Vagina (tissue), 2 donors: ENCODE measurements around the gene HASPIN. TPM values are rescaled to one million over a fixed set of nuclear protein-coding genes. Genes with fewer than 3 reads are reported as not detected.

Experiments
- DNase-seq, 2 donors: peaks; one replicate each; pipeline ENCODE4 v3.0.0-alpha.2; 2017; ENCODE audit errors: extremely low spot score in 2 of 2
- H3K27ac ChIP-seq: fragments of 200-600 bp; sonication (generic); one replicate; pipeline ENCODE4 v1.5.1; 2019
- H3K27me3 ChIP-seq: fragments of 200-600 bp; sonication (generic); one replicate; pipeline ENCODE4 v1.5.1; 2019
- H3K36me3 ChIP-seq, 2 donors: fragments of 200-600 bp; sonication (generic); one replicate each; pipeline ENCODE4 v1.5.1; 2017 to 2019
- H3K4me1 ChIP-seq: fragments of 200-600 bp; sonication (generic); one replicate; pipeline ENCODE4 v1.5.1; 2019
- H3K4me3 ChIP-seq, 2 donors: fragments of 200-600 bp; sonication (generic); 1 replicate in 1 of 2; 2 replicates in 1 of 2; pipeline ENCODE4 v1.5.1; 2016 to 2019
- H3K9me3 ChIP-seq: fragments of 200-600 bp; sonication (generic); one replicate; pipeline ENCODE4 v1.5.1; 2019
- CTCF ChIP-seq, 3 experiments: fragments of 450-650 bp in 2 of 3; fragments of 200-600 bp in 1 of 3; sonication (generic) in 1 of 3; IDR thresholded peaks; one replicate each; pipeline ENCODE4 v1.5.1; 2017 to 2019; ENCODE audit warnings: antibody characterized with exemption in 3 of 3, mild to moderate bottlenecking in 2 of 3, moderate library complexity in 2 of 3
- POLR2A ChIP-seq, 2 donors: fragments of 450-650 bp; IDR thresholded peaks; one replicate each; pipeline ENCODE4 v1.6.1; 2017; ENCODE audit warnings: antibody characterized with exemption in 2 of 2, mild to moderate bottlenecking in 2 of 2, moderate library complexity in 2 of 2
- POLR2AphosphoS5 ChIP-seq, 2 donors: sonication (generic); formaldehyde crosslinking; IDR thresholded peaks; one replicate each; pipeline ENCODE4 v1.9.0; 2017; ENCODE audit warnings: antibody characterized with exemption in 2 of 2, mild to moderate bottlenecking in 2 of 2, low read depth in 1 of 2; ENCODE audit not compliant: insufficient read depth in 1 of 2
- intact Hi-C: fragments of 100-400 bp; cut with DNase I; formaldehyde crosslinking; loops from one replicate; pipeline ENCODE4 v1.15.1; 2023
- total RNA-seq: library from RNA; depleted of rRNA; stranded (reverse); fragments of >200 nt; gene quantifications from one replicate; pipeline ENCODE4 v1.2.3, GENCODE V29; 2016

HASPIN gene
- total RNA-seq, 1 donor from 2014 or later: 0.74 TPM

GRCh38 chr17:3773966-3774365, 50.3 kb downstream of the HASPIN start:
- no peaks in the 10 kb centered on the region for H3K27me3 ChIP-seq
- H3K36me3 ChIP-seq: no peaks in the 10 kb centered on the region
- H3K9me3 ChIP-seq: no peaks in the 10 kb centered on the region
- no peak for TF ChIP-seq CTCF (IDR thresholded peaks at IDR 0.05)
- TF ChIP-seq POLR2AphosphoS5 (IDR thresholded peaks at IDR 0.05; ENCODE audit: insufficient read depth in 1 of 2, low read depth in 1 of 2): no peak
- TF ChIP-seq POLR2A (IDR thresholded peaks at IDR 0.05): no peak
- intact Hi-C loops: no loop called here
- no peak overlapping the region for H3K27ac ChIP-seq
- H3K4me1 ChIP-seq: no peaks in the 10 kb centered on the region
- no peak overlapping the region for H3K4me3 ChIP-seq
- DNase-seq: no peak

Other genes starting within 250 kb of the HASPIN start
- gene ASPA, start 247.9 kb upstream of the HASPIN start, total RNA-seq: 2.2 TPM
- 3.2 TPM for gene TRPV3, start 166.1 kb upstream of the HASPIN start, total RNA-seq
- gene TRPV1, start 114.5 kb upstream of the HASPIN start, total RNA-seq: 7.6 TPM
- gene SHPK, start 87.7 kb upstream of the HASPIN start, total RNA-seq: 14.0 TPM
- 35.6 TPM for gene CTNS, start 87.1 kb upstream of the HASPIN start, total RNA-seq
- 78.1 TPM for gene TAX1BP3, start 55.3 kb upstream of the HASPIN start, total RNA-seq
- gene EMC6, start 55.1 kb upstream of the HASPIN start, total RNA-seq: 18.9 TPM
- gene P2RX5, start 27.7 kb upstream of the HASPIN start, total RNA-seq: 1.7 TPM
- 30.9 TPM for gene ITGAE, start 77.3 kb downstream of the HASPIN start, total RNA-seq
- gene NCBP3, start 122.3 kb downstream of the HASPIN start, total RNA-seq: 20.6 TPM
- gene CAMKK1, start 169.2 kb downstream of the HASPIN start, total RNA-seq: 12.0 TPM
- 4.2 TPM for gene P2RX1, start 192.6 kb downstream of the HASPIN start, total RNA-seq
- gene ATP2A3, start 240.5 kb downstream of the HASPIN start, total RNA-seq: 15.5 TPM